Breast epithelium (tissue), 4 donors: ENCODE measurements around the gene OTOA. TPM values are rescaled to one million over a fixed set of nuclear protein-coding genes. Genes with fewer than 3 reads are reported as not detected.
"Not testable (repeated sequence)": the region's sequence is repeated elsewhere in the genome, so short reads cannot be mapped to it uniquely, and the experiment has no call there.

Source experiments
- DNase-seq, 2 donors: peaks; one replicate each; pipeline ENCODE4 v3.0.0-alpha.2; 2019; ENCODE audit warnings: low spot score in 2 of 2
- H3K27ac ChIP-seq, 2 donors: fragments of 200-600 bp; sonication (generic) in 1 of 2; one replicate each; pipeline ENCODE4 v1.5.1; 2016 to 2019; ENCODE audit warnings: mild to moderate bottlenecking in 1 of 2
- H3K27me3 ChIP-seq, 2 donors: fragments of 200-600 bp; sonication (generic) in 1 of 2; one replicate each; pipeline versions ENCODE4 v1.5.1 to v1.6.0; 2017 to 2019; ENCODE audit warnings: control low read depth in 1 of 2, mild to moderate bottlenecking in 1 of 2
- H3K36me3 ChIP-seq: fragments of 200-600 bp; one replicate; pipeline ENCODE4 v1.5.1; 2019
- H3K4me1 ChIP-seq, 2 donors: fragments of 200-600 bp; sonication (generic); one replicate each; pipeline ENCODE4 v1.5.1; 2016 to 2019; ENCODE audit warnings: control low read depth in 1 of 2
- H3K4me3 ChIP-seq, 3 donors: fragments of 200-600 bp; sonication (generic); 1 replicate in 2 of 3; 2 replicates in 1 of 3; pipeline ENCODE4 v1.5.1; 2016 to 2019; ENCODE audit warnings: mild to moderate bottlenecking in 3 of 3, moderate library complexity in 2 of 3
- H3K9me3 ChIP-seq, 2 donors: fragments of 200-600 bp; sonication (generic) in 1 of 2; one replicate each; pipeline ENCODE4 v1.5.1; 2016 to 2019; ENCODE audit warnings: control low read depth in 1 of 2
- POLR2A ChIP-seq: fragments of 450-650 bp; IDR thresholded peaks from one replicate; pipeline ENCODE4 v1.6.1; 2016; ENCODE audit warnings: antibody characterized with exemption, mild to moderate bottlenecking, moderate library complexity
- POLR2AphosphoS5 ChIP-seq, 3 donors: sonication (generic); formaldehyde crosslinking; IDR thresholded peaks; one replicate each; pipeline ENCODE4 v1.6.1; 2017; ENCODE audit warnings: antibody characterized with exemption in 3 of 3
- intact Hi-C: fragments of 100-400 bp; cut with DNase I; formaldehyde crosslinking; loops from one replicate; pipeline ENCODE4 v1.15.1; 2023; ENCODE audit warnings: low total_unique reads
- total RNA-seq, 3 donors: library from RNA; depleted of rRNA; stranded (reverse); fragments of >200 nt; gene quantifications; one replicate each; pipeline ENCODE4 v1.1.0, GENCODE V29; 2016
- TF ChIP-seq, protein P1 (sequence below), 3 donors: fragments of 450-650 bp; IDR thresholded peaks; one replicate each; pipeline ENCODE4 v1.5.1; 2016 to 2017; ENCODE audit warnings: antibody characterized with exemption in 3 of 3, mild to moderate bottlenecking in 3 of 3, moderate library complexity in 3 of 3

Gene OTOA
- total RNA-seq, 3 donors from 2014 or later, result 0.96 to 1.5 TPM; not detected in 1

DNA sequence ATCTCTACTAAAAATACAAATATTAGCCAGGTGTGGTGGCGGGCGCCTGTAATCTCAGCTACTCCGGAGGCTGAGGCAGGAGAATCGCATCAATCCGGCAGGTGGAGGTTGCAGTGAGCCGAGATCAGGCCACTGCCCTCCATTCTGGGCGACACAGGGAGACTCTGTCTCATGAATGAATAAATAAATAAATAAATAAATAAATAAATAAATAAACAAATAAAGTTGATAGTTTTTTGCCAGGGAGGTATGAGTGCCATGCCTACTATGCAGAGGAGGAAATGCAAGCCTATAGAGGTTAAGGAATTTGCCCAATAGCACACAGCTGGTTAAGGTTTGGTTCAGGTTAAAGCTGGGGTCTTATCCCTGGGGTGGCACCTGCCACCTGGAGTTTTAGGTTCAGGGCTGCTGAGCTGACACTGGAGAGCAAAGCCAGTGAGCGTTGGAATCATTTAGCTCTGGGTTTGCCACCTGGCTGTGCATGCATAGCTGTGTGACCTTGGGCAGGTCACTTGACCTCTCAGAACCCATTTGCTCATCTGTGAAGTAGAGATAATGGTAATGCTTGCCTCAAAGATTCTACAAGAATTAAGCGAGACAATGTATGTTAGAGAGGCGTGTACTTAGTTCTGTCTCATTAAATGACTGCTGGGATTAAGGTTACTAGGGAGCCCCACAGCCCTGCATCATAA lies 1.2 kb downstream of the OTOA start:
- TF ChIP-seq, protein P1, sequence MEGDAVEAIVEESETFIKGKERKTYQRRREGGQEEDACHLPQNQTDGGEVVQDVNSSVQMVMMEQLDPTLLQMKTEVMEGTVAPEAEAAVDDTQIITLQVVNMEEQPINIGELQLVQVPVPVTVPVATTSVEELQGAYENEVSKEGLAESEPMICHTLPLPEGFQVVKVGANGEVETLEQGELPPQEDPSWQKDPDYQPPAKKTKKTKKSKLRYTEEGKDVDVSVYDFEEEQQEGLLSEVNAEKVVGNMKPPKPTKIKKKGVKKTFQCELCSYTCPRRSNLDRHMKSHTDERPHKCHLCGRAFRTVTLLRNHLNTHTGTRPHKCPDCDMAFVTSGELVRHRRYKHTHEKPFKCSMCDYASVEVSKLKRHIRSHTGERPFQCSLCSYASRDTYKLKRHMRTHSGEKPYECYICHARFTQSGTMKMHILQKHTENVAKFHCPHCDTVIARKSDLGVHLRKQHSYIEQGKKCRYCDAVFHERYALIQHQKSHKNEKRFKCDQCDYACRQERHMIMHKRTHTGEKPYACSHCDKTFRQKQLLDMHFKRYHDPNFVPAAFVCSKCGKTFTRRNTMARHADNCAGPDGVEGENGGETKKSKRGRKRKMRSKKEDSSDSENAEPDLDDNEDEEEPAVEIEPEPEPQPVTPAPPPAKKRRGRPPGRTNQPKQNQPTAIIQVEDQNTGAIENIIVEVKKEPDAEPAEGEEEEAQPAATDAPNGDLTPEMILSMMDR (IDR thresholded peaks at IDR 0.05), result no peak
- TF ChIP-seq POLR2AphosphoS5 (IDR thresholded peaks at IDR 0.05), result no peak
- no peak for TF ChIP-seq POLR2A
- no peak for DNase-seq
- intact Hi-C loops, result loop anchor here (5.0 kb wide), 1 partner anchor 1077 kb away; no protein-coding TSS in a partner anchor
- H3K4me1 ChIP-seq, result peaks cover 0 to 4% of the 10 kb centered on the region in 2 donors
- no peak overlapping the region for H3K4me3 ChIP-seq
- H3K27me3 ChIP-seq, result peaks cover 4 to 9% of the 10 kb centered on the region in 2 donors
- H3K9me3 ChIP-seq, result no peaks in the 10 kb centered on the region
- no peaks in the 10 kb centered on the region for H3K36me3 ChIP-seq
- no peak overlapping the region for H3K27ac ChIP-seq

GRCh38 chr16:21666772-21667171 lies 3.0 kb downstream of the OTOA start:
- intact Hi-C loops, result no loop called here
- peaks cover 4 to 9% of the 10 kb centered on the region in 2 donors for H3K27me3 ChIP-seq
- no peak overlapping the region for H3K27ac ChIP-seq
- DNase-seq, result no peak
- H3K9me3 ChIP-seq, result no peaks in the 10 kb centered on the region
- no peaks in the 10 kb centered on the region for H3K36me3 ChIP-seq
- TF ChIP-seq POLR2AphosphoS5 (IDR thresholded peaks at IDR 0.05) (no peak), POLR2A (no peak)
- TF ChIP-seq, protein P1 (IDR thresholded peaks at IDR 0.05), result no peak
- H3K4me3 ChIP-seq, result no peak overlapping the region
- H3K4me1 ChIP-seq, result peaks cover 0 to 4% of the 10 kb centered on the region in 2 donors

DNA sequence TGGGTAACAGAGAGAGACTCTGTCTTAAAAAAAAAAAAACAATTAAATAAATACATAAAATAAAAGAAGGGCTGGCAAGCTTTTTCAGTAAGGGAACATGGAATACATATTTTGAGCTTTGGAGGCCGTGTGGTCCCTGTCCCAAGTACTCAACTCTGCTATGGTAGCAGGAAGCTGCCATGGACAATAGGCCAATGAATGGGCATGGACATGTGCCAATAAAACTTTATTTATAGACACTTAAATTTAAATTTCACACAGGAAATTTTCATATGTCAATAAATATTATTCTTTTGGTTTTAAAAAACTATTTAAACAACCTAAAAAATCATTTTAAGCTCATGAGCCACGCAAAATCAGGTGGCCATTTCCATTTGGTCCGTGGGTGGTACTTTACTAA lies 3.8 kb downstream of the OTOA start:
- H3K27ac ChIP-seq, result no peak overlapping the region
- H3K9me3 ChIP-seq, result no peaks in the 10 kb centered on the region
- no peak for DNase-seq
- intact Hi-C loops, result no loop called here
- H3K4me3 ChIP-seq, result no peak overlapping the region
- no peak for TF ChIP-seq POLR2A
- TF ChIP-seq, protein P1 (IDR thresholded peaks at IDR 0.05), result no peak
- no peak for TF ChIP-seq POLR2AphosphoS5 (IDR thresholded peaks at IDR 0.05)
- peaks cover 0 to 4% of the 10 kb centered on the region in 2 donors for H3K4me1 ChIP-seq
- peaks cover 4 to 9% of the 10 kb centered on the region in 2 donors for H3K27me3 ChIP-seq
- H3K36me3 ChIP-seq, result no peaks in the 10 kb centered on the region

- H3K36me3 ChIP-seq, result no peaks in the 10 kb centered on the region
- H3K4me3 ChIP-seq, result no peak overlapping the region
- H3K9me3 ChIP-seq, result peaks cover 0 to 7% of the 10 kb centered on the region in 2 donors
- no peaks in the 10 kb centered on the region for H3K4me1 ChIP-seq
- DNase-seq, result no peak
- H3K27ac ChIP-seq, result no peak overlapping the region
- no peaks in the 10 kb centered on the region for H3K27me3 ChIP-seq
- intact Hi-C loops, result no loop called here
- TF ChIP-seq, protein P1 (IDR thresholded peaks at IDR 0.05), result no peak
These were observed 9.7 kb downstream of the OTOA start for GRCh38 chr16:21673469-21673868.

- intact Hi-C loops, H3K4me3 ChIP-seq, H3K36me3 ChIP-seq, H3K27ac ChIP-seq, DNase-seq, H3K9me3 ChIP-seq, H3K4me1 ChIP-seq, H3K27me3 ChIP-seq: not testable (repeated sequence)
These were observed 10.7 kb downstream of the OTOA start for GRCh38 chr16:21674456-21674855.

DNA sequence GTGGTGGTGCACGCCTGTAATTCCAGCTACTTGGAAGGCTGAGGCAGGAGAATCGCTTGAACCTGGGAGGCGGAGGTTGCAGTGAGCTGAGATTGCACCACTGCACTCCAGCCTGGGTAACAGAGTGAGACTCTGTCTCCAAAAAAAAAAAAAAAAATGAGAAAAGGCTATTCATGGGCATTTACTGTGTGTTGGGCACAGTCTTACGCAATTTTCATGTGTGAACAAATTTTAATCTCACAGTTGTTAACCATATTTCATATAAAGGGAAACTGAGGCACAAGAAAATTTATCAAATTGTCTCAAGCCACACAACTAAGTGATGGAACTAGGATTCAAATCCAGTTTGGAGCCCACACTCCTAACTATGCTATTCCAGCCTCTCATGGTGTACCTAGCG lies 16.9 kb downstream of the OTOA start:
- H3K27me3 ChIP-seq, DNase-seq, H3K36me3 ChIP-seq, H3K4me3 ChIP-seq, intact Hi-C loops, H3K4me1 ChIP-seq, H3K27ac ChIP-seq, H3K9me3 ChIP-seq: not testable (repeated sequence)
